ENCODE data around the gene CFAP92.

- TF ChIP-seq CTCF (IDR thresholded peaks at IDR 0.05) (no peak), POLR2A (IDR thresholded peaks at IDR 0.05) (no peak)
These were observed 51.5 kb downstream of the CFAP92 start for GRCh38 chr3:128942161-128942952.

Measured in heart left ventricle (tissue), 13 donors.